Heart right ventricle (tissue), 16 donors: ENCODE results near the gene COLEC12. TPM values are rescaled to one million over a fixed set of nuclear protein-coding genes. Genes with fewer than 3 reads are reported as not detected.

Experiments used
- ATAC-seq, 8 donors: fragments of 200-7000 bp; cut with Tn5 transposase; one replicate each; pipeline ENCODE4 v1.9.1; 2020; ENCODE audit warnings: mild to moderate bottlenecking in 8 of 8, moderate library complexity in 8 of 8, moderate number of reproducible peaks in 1 of 8
- DNase-seq, 2 donors: peaks; one replicate each; pipeline ENCODE4 v3.0.0-alpha.2; 2020
- H3K27ac ChIP-seq, 10 donors: fragments of 200-600 bp; sonication (generic) in 2 of 10; one replicate each; pipeline versions ENCODE4 v1.5.0 to v1.8.0; 2020 to 2022; ENCODE audit warnings: mild to moderate bottlenecking in 3 of 10
- H3K27me3 ChIP-seq, 7 donors: fragments of 200-600 bp; one replicate each; pipeline ENCODE4 v1.8.0; 2021 to 2022; ENCODE audit warnings: mild to moderate bottlenecking in 2 of 7
- H3K36me3 ChIP-seq, 9 donors: fragments of 200-600 bp; sonication (generic) in 1 of 9; one replicate each; pipeline versions ENCODE4 v1.5.0 to v1.8.0; 2020 to 2022; ENCODE audit warnings: mild to moderate bottlenecking in 2 of 9
- H3K4me1 ChIP-seq, 9 donors: fragments of 200-600 bp; sonication (generic) in 1 of 9; one replicate each; pipeline versions ENCODE4 v1.5.0 to v1.8.0; 2020 to 2022; ENCODE audit warnings: mild to moderate bottlenecking in 4 of 9
- H3K4me3 ChIP-seq, 10 donors: fragments of 200-600 bp; sonication (generic) in 2 of 10; one replicate each; pipeline versions ENCODE4 v1.5.0 to v1.8.0; 2020 to 2022; ENCODE audit warnings: mild to moderate bottlenecking in 7 of 10, moderate library complexity in 2 of 10
- H3K9me3 ChIP-seq, 11 donors: fragments of 200-600 bp in 10 of 11; sonication (generic) in 2 of 11; one replicate each; pipeline versions ENCODE4 v1.5.0 to v1.8.0; 2013 to 2022; ENCODE audit warnings: mild to moderate bottlenecking in 2 of 11, control low read depth in 1 of 11, moderate library complexity in 1 of 11
- CTCF ChIP-seq, 9 donors: fragments of 200-600 bp; sonication (generic) in 2 of 9; IDR thresholded peaks; one replicate each; pipeline versions ENCODE4 v1.5.0 to v1.8.0; 2021 to 2022; ENCODE audit warnings: antibody characterized with exemption in 9 of 9, mild to moderate bottlenecking in 5 of 9, moderate library complexity in 1 of 9
- WGBS, 2 donors: extraction: QIAGEN DNeasy Blood & Tissue Kit; methylation state at CpG; one replicate each; pipeline ENCODE4 v1.1.7; 2013; ENCODE audit warnings: inconsistent platforms in 1 of 2; 5-methylcytosine and 5-hydroxymethylcytosine counted together
- intact Hi-C, 10 donors: fragments of 100-400 bp; cut with DNase I; formaldehyde crosslinking; loops; one replicate each; pipeline versions ENCODE4 v1.11.1 to v1.14.2; 2022
- polyA plus RNA-seq, 2 donors: library from polyadenylated mRNA; stranded (reverse); fragments of 200-250 nt; gene quantifications; one replicate each; pipeline ENCODE4 v1.2.3, GENCODE V29; 2013
- total RNA-seq, 10 donors: library from RNA; stranded (reverse); fragmentation: NEBNext Ultra II Directional in 3 of 10; extraction: Animal tissue kit (Norgen Biotek cat#: 25700) in 3 of 10; gene quantifications; one replicate each; pipeline versions ENCODE4 v1.2.1 to v1.2.4, GENCODE V29; 2021 to 2023
- donor health status: Arrhythmogenic right ventricular cardiomyopathy.
- donor health status: ischemic (EF 13 %, LVEDD 7.1; RV severe dilation, severe dysfunction).
- donor health status: healthy with polysubstance abuse.
- donor health status: DM: no; HTN: yes; CAD: no.
- donor health status: DM: no; HTN: no; CAD: no.
- donor health status: ischemic (EF 25% LVEDD 6.9; RV normal size, moderate dysfunction).
- donor health status: ischemic (EF 25% LVEDD 5.7; RV mildly dilated, moderate dysfunction).
- donor health status: healthy.
- donor health status: DM: yes; HTN: yes; CAD: no.
- donor health status: Ischemic cardiomyopathy.
- donor health status: ischemic (EF 35%, LVEDD 5.7; RV mildly dilated, moderate dysfunction).
- donor health status: nonischemic (EF 11% LVEDD 7.7; RV severe dilation, severe dysfunction).
- donor health status: DM: yes; HTN: yes; CAD: no.
- donor health status: PGD.
- donor health status: ischemic (EF 29% LVEDD 5.4; RV normal size, mild dysfunction).
- donor health status: nonischemic (EF 23%, LVEDD 6.1; RV moderate dilation, normal function).

The COLEC12 gene
- total and polyA plus RNA-seq, 12 donors, result 2.8 to 15.4 (median 6.2) TPM

GRCh38 chr18:432791-433190, 67.7 kb downstream of the COLEC12 start:
- Histone ChIP-seq H3K9me3 (no peaks in the 10 kb centered on the region), H3K27ac (peak overlapping the region in 2 of 10 donors; percentile 4 to 11)

DNA sequence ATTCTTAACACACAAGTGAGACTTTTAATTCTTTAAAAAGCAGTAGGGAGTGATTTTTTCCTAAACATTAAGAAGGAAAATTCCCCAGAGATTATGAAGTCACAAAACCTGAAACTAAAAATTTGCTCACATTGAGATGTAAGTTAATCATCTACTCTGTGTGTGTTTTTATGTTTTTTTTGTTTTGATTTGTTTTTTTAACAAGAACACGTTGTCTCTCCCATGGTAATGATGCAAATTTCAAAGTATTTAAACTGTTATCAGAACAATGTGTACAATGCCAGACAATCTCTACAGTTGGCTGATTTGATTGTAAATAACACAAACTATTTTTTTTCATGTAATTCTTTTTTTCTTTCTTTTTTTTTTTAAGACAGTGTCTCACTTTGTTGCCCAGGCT, 71.5 kb downstream of the COLEC12 start:
- DNase-seq (no peak), ATAC-seq (peak in 1 of 8 donors; percentile 28)
- WGBS, 2 donors, result 39 to 75% methylated on average over 1 of the region's 1 CpG
- Histone ChIP-seq H3K9me3 (no peaks in the 10 kb centered on the region), H3K36me3 (no peaks in the 10 kb centered on the region), H3K4me1 (peaks cover 2 to 39% (median 17%) of the 10 kb centered on the region in 9 donors), H3K4me3 (no peak overlapping the region), H3K27ac (no peak overlapping the region), H3K27me3 (no peaks in the 10 kb centered on the region)
- intact Hi-C loops, result no loop called here
- TF ChIP-seq CTCF (IDR thresholded peaks at IDR 0.05), result no peak

More at GRCh38 chr18:432791-433190, 67.7 kb downstream of the COLEC12 start:
- no peak for DNase-seq
- H3K27me3 ChIP-seq, result no peaks in the 10 kb centered on the region
- no peak for TF ChIP-seq CTCF (IDR thresholded peaks at IDR 0.05)
- H3K4me1 ChIP-seq, result peaks cover 0 to 21% (median 5%) of the 10 kb centered on the region in 9 donors
- no peak overlapping the region for H3K4me3 ChIP-seq
- H3K36me3 ChIP-seq, result no peaks in the 10 kb centered on the region
- WGBS, 2 donors, result 77 to 80% methylated on average over 4 of the region's 4 CpGs
- intact Hi-C loops, result no loop called here
- no peak for ATAC-seq

GRCh38 chr18:427005-427404, 73.5 kb downstream of the COLEC12 start:
- H3K9me3 ChIP-seq, result no peaks in the 10 kb centered on the region
- no peaks in the 10 kb centered on the region for H3K27me3 ChIP-seq
- H3K4me1 ChIP-seq, result peaks cover 2 to 31% (median 14%) of the 10 kb centered on the region in 9 donors
- no peak for DNase-seq
- intact Hi-C loops, result no loop called here
- ATAC-seq, result peak in 6 of 8 donors; percentile 44 to 79 (median 65)
- H3K36me3 ChIP-seq, result no peaks in the 10 kb centered on the region
- WGBS, 2 donors, result 84 to 86% methylated on average over 8 of the region's 8 CpGs
- H3K27ac ChIP-seq, result no peak overlapping the region
- no peak overlapping the region for H3K4me3 ChIP-seq
- TF ChIP-seq CTCF (IDR thresholded peaks at IDR 0.05), result no peak

DNA sequence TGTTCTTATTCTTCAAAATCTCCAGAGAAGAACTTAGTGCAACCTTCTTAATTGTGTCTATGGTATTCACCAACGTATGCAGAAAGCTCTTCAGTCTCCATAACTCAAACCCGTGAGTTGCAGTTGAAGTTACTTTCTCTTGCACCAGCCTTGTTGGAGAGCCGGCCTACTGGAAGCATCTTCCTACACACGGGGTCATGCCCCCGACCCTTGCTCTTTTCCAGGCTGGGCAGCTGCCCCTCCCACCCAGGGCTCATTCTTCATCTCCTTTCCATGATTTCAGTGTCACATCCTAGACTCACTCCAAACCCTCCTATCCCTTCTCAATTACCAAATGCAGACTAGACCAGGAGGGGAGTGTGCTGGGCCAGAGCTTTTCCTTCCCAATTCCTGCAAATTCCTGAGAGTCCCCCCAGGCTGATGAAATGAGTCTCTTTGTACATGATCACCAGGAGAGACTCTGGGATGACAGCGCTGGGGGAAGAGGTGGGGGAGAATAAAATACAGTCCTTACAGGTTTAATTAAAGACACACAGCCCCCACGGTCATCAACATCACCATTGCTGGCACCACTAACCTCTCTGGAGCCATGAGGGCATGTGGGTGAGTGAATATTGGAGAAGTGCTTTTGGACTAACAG, 75.3 kb downstream of the COLEC12 start:
- peaks cover 2 to 31% (median 16%) of the 10 kb centered on the region in 9 donors for H3K4me1 ChIP-seq
- no peaks in the 10 kb centered on the region for H3K36me3 ChIP-seq
- TF ChIP-seq CTCF (IDR thresholded peaks at IDR 0.05), result no peak
- intact Hi-C loops, result no loop called here
- 75 to 80% methylated on average over 7 of the region's 7 CpGs for WGBS, 2 donors
- DNase-seq (no peak), ATAC-seq (no peak)
- no peaks in the 10 kb centered on the region for H3K27me3 ChIP-seq
- H3K27ac ChIP-seq, result peak overlapping the region in 3 of 10 donors; percentile 20 to 67 (median 60)
- no peaks in the 10 kb centered on the region for H3K9me3 ChIP-seq
- H3K4me3 ChIP-seq, result no peak overlapping the region
